Ecto neural progenitor cell (in vitro differentiated cells): ENCODE measurements around the gene CALM1.

Experiments used
- DNase-seq: peaks from one replicate; pipeline ENCODE4 v3.0.0-alpha.2; 2018; ENCODE audit warnings: low spot score

CALM1 gene

GRCh38 chr14:90396341-90397339 is at the start of gene CALM1:
Gene CALM1, plus strand, starts transcription at chr14:90397029. Its CDS starts 202 bp downstream, at chr14:90397231.
- DNase-seq, result peak; percentile 97

- DNase-seq, result no peak
Observed at GRCh38 chr14:90348270-90348669, 48.6 kb upstream of the CALM1 start.

- no peak for DNase-seq
Observed at GRCh38 chr14:90349739-90350138, 47.1 kb upstream of the CALM1 start.

- no peak for DNase-seq
Observed at GRCh38 chr14:90354551-90355298, 42.1 kb upstream of the CALM1 start.

GRCh38 chr14:90355540-90356518 is 41.0 kb upstream of the CALM1 start:
- DNase-seq, result no peak

- DNase-seq, result no peak
Observed at GRCh38 chr14:90356925-90357324, 39.9 kb upstream of the CALM1 start.

- DNase-seq, result no peak
Observed at GRCh38 chr14:90358359-90358758, 38.5 kb upstream of the CALM1 start.

GRCh38 chr14:90361865-90362557 is 34.8 kb upstream of the CALM1 start:
- no peak for DNase-seq

GRCh38 chr14:90362558-90362896 is 34.3 kb upstream of the CALM1 start:
- no peak for DNase-seq

- no peak for DNase-seq
Observed at GRCh38 chr14:90368946-90369721, 27.7 kb upstream of the CALM1 start.

- DNase-seq, result no peak
Observed at GRCh38 chr14:90373887-90374286, 22.9 kb upstream of the CALM1 start.

- DNase-seq, result no peak
Observed at GRCh38 chr14:90374813-90375212, 22.0 kb upstream of the CALM1 start.

- no peak for DNase-seq
Observed at GRCh38 chr14:90375934-90376333, 20.9 kb upstream of the CALM1 start.

GRCh38 chr14:90378249-90378648 is 18.6 kb upstream of the CALM1 start:
- no peak for DNase-seq

- no peak for DNase-seq
Observed at GRCh38 chr14:90379106-90379505, 17.7 kb upstream of the CALM1 start.

- DNase-seq, result no peak
Observed at GRCh38 chr14:90381011-90381786, 15.6 kb upstream of the CALM1 start.

- DNase-seq, result no peak
Observed at GRCh38 chr14:90381999-90382451, 14.8 kb upstream of the CALM1 start.

- no peak for DNase-seq
Observed at GRCh38 chr14:90382491-90383125, 14.2 kb upstream of the CALM1 start.

GRCh38 chr14:90383126-90383730 is 13.6 kb upstream of the CALM1 start:
- peak; percentile 99 for DNase-seq
